MV-4-11 (cell line): ENCODE data around the gene VASN.
"Not testable (repeated sequence)": the region's sequence is repeated elsewhere in the genome, so short reads cannot be mapped to it uniquely, and the experiment has no call there.

Source experiments
- DNase-seq: peaks from one replicate; lab custom pipeline; 2025; lab: John Stamatoyannopoulos, UW

Gene VASN

GRCh38 chr16:4385066-4385788 lies 13.6 kb downstream of the VASN start:
- DNase-seq = no peak

- DNase-seq = no peak
Measured at GRCh38 chr16:4385789-4386450, 14.3 kb downstream of the VASN start.

- no peak for DNase-seq
Measured at GRCh38 chr16:4386451-4386805, 14.8 kb downstream of the VASN start.

- DNase-seq = no peak
Measured at GRCh38 chr16:4386951-4387565, 15.4 kb downstream of the VASN start.

- no peak for DNase-seq
Measured at GRCh38 chr16:4387781-4388180, 16.1 kb downstream of the VASN start.

GRCh38 chr16:4388271-4389021 lies 16.8 kb downstream of the VASN start:
- no peak for DNase-seq

- DNase-seq = no peak
Measured at GRCh38 chr16:4389051-4389955, 17.7 kb downstream of the VASN start.

- no peak for DNase-seq
Measured at GRCh38 chr16:4390266-4391260, 18.9 kb downstream of the VASN start.

- DNase-seq = no peak
Measured at GRCh38 chr16:4391631-4392381, 20.2 kb downstream of the VASN start.

GRCh38 chr16:4392382-4393239 lies 21.0 kb downstream of the VASN start:
- DNase-seq = no peak

GRCh38 chr16:4393240-4393600 lies 21.6 kb downstream of the VASN start:
- no peak for DNase-seq

GRCh38 chr16:4393850-4394249 lies 22.2 kb downstream of the VASN start:
- not testable (repeated sequence) for DNase-seq

- no peak for DNase-seq
Measured at GRCh38 chr16:4395055-4395726, 23.5 kb downstream of the VASN start.

- DNase-seq = peak; percentile 82
Measured at GRCh38 chr16:4399001-4399730, 27.5 kb downstream of the VASN start.

GRCh38 chr16:4401094-4401501 lies 29.4 kb downstream of the VASN start:
- DNase-seq = no peak

GRCh38 chr16:4401510-4401909 lies 29.9 kb downstream of the VASN start:
- DNase-seq = no peak

GRCh38 chr16:4402439-4403132 lies 30.9 kb downstream of the VASN start:
- DNase-seq = peak; percentile 53
